ES-I3 (cell line): Measurements from ENCODE around the gene TGDS.

Source experiments
- H3K36me3 ChIP-seq: 2 replicates; pipeline ENCODE4 v1.6.1; 2013; ENCODE audit warnings: mild to moderate bottlenecking, low read length, control low read depth, moderate library complexity; ENCODE audit not compliant: insufficient read depth
- H3K4me1 ChIP-seq: 2 replicates; pipeline ENCODE4 v1.6.1; 2013; ENCODE audit warnings: mild to moderate bottlenecking, control low read depth, low read length; ENCODE audit not compliant: insufficient read depth
- H3K9ac ChIP-seq: 2 replicates; pipeline ENCODE4 v1.6.1; 2013; ENCODE audit warnings: low read depth, mild to moderate bottlenecking, low read length, moderate library complexity
- H3K9me3 ChIP-seq: 2 replicates; pipeline ENCODE4 v1.6.1; 2013; ENCODE audit warnings: mild to moderate bottlenecking, low read length, moderate library complexity; ENCODE audit not compliant: control insufficient read depth, insufficient read depth

TGDS gene

GRCh38 chr13:94525781-94526180 lies 70.2 kb downstream of the TGDS start:
- Histone ChIP-seq H3K4me1 (no peaks in the 10 kb centered on the region), H3K9me3 (no peaks in the 10 kb centered on the region), H3K9ac (no peak overlapping the region)

GRCh38 chr13:94524407-94524806 lies 71.5 kb downstream of the TGDS start:
- H3K9me3 ChIP-seq, result no peaks in the 10 kb centered on the region
- no peaks in the 10 kb centered on the region for H3K36me3 ChIP-seq
- H3K4me1 ChIP-seq, result no peaks in the 10 kb centered on the region
- no peak overlapping the region for H3K9ac ChIP-seq

More at GRCh38 chr13:94525781-94526180, 70.2 kb downstream of the TGDS start:
- H3K36me3 ChIP-seq, result no peaks in the 10 kb centered on the region
